Left colon (tissue), 2 donors: ENCODE measurements around the gene COPZ2. TPM values are rescaled to one million over a fixed set of nuclear protein-coding genes. Genes with fewer than 3 reads are reported as not detected.
"Not testable (repeated sequence)": the region's sequence is repeated elsewhere in the genome, so short reads cannot be mapped to it uniquely, and the experiment has no call there.

ENCODE experiments used
- ATAC-seq: fragments of 200-7000 bp; cut with Tn5 transposase; one replicate; pipeline ENCODE4 v1.9.1; 2020; ENCODE audit warnings: mild to moderate bottlenecking, moderate library complexity
- DNase-seq, 2 donors: peaks; one replicate each; pipeline ENCODE4 v3.0.0-alpha.2; 2020
- intact Hi-C, 2 donors: fragments of 100-400 bp; cut with DNase I in 1 of 2; cut with micrococcal nuclease in 1 of 2; formaldehyde crosslinking; loops; one replicate each; pipeline versions ENCODE4 v1.11.2 to v1.14.0; 2022; cut with DNase I, micrococcal nuclease
- long read RNA-seq: library from polyadenylated mRNA; unstranded; transcript quantifications from one replicate; pipeline ENCODE4 v2.0.0, GENCODE V29; 2021
- total RNA-seq, 2 donors: library from RNA; stranded (reverse); fragmentation: NEBNext Ultra II Directional; extraction: Animal tissue kit (Norgen Biotek cat#: 25700); gene quantifications; one replicate each; pipeline ENCODE4 v1.2.1, GENCODE V29; 2021
- donor health status: DM: no; HTN: no; CAD: no.
- donor health status: DM: yes; HTN: yes; CAD: no.

COPZ2 gene, protein sequence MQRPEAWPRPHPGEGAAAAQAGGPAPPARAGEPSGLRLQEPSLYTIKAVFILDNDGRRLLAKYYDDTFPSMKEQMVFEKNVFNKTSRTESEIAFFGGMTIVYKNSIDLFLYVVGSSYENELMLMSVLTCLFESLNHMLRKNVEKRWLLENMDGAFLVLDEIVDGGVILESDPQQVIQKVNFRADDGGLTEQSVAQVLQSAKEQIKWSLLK
- 1 to 10 TPM; 7.1 to 8.7 TPM for total RNA-seq
- long read RNA-seq, partial matches to known transcripts = 1 of 4 reads
- long read RNA-seq, other reads (novel, unspliced or antisense) = 0 of 4 reads

DNA sequence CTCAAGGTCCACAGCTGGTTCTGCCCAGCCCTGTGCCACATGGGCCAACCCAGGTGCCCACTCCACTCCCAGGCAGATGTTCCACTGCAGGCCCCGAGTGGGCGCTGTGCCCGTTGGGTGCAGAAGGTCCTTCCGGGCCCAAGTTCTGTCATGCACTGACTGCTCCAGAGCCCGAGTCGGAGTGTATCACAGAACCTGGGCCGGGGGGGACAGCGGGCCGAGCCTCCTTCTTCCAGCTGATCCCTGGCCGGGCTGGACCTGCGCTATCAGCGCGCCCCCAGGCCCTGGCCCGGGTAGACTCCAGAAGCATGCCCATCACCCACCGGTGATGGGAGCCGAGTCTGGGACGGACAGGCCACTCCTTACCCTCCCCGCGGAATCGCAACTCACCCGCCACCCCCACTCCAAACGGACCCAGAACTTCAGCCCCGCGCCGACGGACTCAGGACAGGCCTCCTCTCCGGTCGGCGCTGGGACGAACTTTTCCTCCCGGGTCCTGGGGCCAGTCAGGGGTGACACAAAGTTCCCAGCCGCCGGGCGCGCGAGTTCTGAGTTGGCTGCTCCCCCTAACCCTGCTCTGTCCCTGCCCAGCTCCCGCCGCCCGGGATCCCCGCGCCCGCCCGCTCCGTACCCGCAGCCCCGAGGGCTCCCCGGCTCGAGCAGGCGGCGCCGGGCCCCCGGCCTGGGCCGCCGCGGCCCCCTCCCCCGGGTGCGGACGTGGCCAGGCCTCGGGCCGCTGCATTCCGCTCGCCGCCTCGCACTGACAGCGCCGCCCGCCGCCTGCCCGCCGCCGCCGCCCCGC lies at the start of gene COPZ2:
Gene COPZ2 (minus strand): TSS at position 762 of the 802 bp plus-strand sequence. CDS start 20 bp downstream, at position 742.
- peak; percentile 67 to 74 for DNase-seq
- peak; percentile 86 for ATAC-seq
- intact Hi-C loops = loop anchor here in 1 of 2 donors (5.0 kb wide), 1 partner anchor 35 kb away; no protein-coding TSS in a partner anchor

DNA sequence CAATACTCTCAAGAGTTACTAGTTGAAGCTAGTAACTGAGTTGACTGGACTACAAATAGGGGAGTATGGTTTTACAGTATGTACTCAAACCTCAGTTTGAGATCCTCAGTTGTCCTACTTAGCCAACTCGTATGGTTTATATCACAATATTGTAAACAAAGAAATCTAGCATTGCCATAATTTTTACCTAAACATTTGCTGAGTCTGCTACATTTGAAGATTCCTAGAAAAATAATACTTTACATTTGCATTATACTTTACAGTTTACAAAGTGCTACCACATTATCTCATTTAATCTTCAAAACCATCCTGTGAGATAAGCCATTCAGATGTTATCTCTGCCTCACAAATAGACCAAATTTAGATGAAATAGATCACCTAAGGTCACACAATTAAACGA lies 47.3 kb upstream of the COPZ2 start:
- intact Hi-C loops = no loop called here
- ATAC-seq = no peak

DNA sequence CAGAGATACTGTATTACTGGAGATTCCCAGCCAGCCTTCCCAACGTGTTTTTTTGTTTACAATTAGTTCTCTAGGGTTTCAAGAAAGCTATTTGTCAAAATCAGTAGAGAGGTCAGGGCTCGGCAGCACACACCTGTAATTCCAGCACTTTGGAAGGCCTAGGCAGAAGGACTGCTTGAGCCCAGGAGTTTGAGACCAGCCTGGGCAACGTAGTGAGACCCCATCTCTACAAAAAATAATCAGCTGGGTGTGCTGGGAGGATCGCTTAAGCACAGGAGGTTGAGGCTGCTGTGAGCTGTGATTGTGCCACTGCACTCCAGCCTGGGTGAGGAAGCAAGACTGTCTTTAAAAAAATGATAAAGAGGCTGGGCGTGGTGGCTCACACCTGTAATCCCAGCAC lies 44.3 kb upstream of the COPZ2 start:
- DNase-seq (no peak), ATAC-seq (no peak)
- intact Hi-C loops = no loop called here

More for the DNA sequence above, 47.3 kb upstream of the COPZ2 start:
- no peak for DNase-seq

DNA sequence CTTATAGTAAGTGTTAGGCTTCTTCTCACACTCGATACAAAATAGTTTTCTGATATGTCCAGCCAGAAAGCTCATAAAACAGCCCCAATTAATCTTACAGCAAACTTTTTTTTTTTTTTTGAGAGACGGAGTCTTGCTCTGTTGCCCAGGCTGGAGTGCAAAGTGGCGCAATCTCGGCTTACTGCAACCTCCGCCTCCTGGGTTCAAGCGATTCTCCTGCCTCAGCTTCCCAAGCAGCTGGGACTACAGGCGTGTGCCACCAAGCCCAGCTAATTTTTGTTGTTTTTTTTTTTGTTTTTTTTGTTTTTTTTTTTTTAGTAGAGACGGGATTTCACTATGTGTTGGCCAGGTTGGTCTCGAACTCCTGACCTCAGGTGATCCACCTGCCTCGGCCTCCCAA lies 39.6 kb upstream of the COPZ2 start:
- intact Hi-C loops, ATAC-seq, DNase-seq: not testable (repeated sequence)

DNA sequence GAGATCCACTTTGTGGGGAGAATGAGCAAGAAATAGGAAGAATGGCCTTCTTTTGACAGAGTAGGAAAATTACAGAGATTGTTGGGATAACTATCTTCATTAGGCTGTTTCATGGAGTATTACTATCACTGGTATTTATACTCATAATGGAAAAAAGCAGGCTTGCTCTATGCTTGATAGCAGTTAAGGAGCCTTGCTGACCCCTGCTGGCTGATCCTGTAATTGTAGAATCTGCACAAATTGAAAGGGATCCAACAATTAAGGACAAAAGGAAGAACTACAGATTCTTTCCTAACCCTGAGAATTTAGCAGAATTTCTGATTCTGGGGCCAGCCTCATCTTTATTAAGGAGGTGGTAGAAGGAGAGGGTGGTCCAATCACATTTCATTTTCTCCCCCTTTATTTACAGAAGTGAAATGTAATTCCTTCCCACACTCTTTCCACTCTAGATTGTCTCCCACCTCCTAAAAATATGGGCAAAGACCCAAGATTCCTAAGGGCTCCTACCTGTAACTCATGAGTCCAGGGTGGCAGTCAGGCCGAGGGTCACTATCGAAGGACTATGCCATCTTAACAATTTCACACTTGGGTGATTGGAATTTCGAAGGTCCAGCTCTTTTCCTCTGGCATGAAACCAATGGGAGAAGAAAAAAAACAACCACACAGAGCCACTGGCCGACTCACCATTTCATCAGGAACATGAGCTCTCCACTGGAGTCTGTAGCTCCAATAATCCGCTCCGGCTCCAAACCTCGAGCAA lies 36.9 kb upstream of the COPZ2 start:
- intact Hi-C loops = loop anchor here (2.0 to 5.0 kb wide), 2 partner anchors 37 to 48 kb away; partner anchors contain the start of gene COPZ2 (in 1 of the 2)
- ATAC-seq = peak; percentile 83
- peak; percentile 60 to 88 for DNase-seq

DNA sequence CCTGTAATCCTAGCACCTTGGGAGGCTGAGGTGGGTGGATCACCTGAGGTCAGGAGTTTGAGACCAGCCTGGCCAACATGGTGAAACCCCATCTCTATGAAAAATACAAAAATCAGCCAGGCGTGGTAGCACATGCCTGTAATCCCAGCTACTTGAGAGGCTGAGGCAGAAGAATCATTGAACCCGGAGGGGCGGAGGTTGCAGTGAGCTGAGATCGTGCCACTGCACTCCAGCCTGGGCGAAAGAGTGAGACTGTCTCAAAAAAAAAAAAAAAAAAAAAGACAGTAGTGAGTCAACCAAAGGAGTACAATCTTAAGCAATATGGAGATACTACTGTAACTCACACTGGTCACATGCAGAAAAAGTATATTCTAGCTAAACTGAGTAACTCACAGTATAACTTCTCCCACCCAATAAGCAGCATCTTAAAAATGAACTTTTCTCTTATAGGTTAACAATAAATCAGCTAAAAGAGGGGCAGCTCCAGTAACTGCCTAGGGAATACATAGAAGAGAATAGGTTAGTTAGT lies 36.0 kb upstream of the COPZ2 start:
- intact Hi-C loops = loop anchor here (2.0 to 5.0 kb wide), 2 partner anchors 36 to 47 kb away; partner anchors contain the start of gene COPZ2 (in 1 of the 2)

DNA sequence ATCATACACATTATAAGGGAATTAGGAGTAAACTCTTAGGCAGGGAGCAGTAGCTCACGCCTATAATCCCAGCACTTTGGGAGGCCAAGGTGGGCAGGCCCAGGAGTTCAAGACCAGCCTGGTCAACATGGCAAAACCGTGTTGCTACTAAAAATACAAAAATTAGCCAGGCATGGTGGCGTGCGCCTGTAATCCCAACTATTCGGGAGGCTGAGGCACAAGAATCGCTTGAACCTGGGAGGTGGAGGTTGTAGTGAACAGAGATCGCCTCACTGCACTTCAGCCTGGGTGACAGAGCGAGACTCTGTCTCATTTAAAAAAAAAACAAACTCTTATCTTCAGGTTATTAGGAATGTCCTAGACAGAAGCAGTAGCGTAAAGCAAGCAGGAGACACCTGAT lies 35.2 kb upstream of the COPZ2 start:
- not testable (repeated sequence) for DNase-seq, ATAC-seq
- intact Hi-C loops = loop anchor here in 1 of 2 donors (5.0 kb wide), 1 partner anchor 36 kb away; the partner anchor contains the start of gene COPZ2

More for the DNA sequence above, 36.0 kb upstream of the COPZ2 start:
- not testable (repeated sequence) for DNase-seq, ATAC-seq

DNA sequence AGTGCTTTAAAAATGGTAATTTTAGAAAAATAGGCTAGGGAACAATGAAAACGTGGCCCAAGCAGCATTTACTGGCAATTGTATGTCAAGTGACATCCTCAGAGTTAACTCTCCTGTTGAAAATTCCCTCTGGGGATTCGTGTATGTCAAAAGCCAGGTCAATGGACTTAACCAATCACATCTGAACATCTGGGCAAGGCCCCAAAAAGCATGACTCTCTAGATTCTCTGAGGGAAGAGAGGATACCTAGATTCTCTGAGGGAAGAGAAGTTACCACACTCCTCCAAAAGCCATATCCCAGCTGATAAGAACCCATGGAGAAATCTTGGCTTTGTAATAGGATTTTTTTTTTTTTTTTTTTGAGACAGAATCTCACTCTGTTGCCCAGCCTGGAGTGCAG lies 34.1 kb upstream of the COPZ2 start:
- ATAC-seq (no peak), DNase-seq (no peak)
- intact Hi-C loops = loop anchor here in 1 of 2 donors (5.0 kb wide), 1 partner anchor 34 kb away; the partner anchor contains the start of gene COPZ2

DNA sequence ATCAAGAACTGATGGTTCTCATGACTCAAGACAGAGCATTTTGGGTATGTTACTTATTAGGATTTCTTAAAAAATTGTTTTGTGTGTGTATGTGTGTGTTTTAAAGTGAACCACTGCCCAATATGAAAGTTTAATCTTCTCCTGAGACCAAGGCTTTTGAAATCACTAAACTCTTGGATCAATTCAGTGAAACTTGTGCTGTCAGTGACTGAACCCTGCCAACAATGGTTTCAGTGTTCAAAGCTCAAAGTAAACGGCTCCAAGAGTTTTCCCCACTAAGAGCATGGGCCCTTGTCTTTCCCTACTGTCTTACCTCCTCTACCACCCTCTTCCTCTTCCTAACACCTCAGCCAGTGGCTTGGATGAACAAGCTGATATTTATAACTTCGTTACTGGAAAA lies 32.6 kb upstream of the COPZ2 start:
- ATAC-seq (no peak), DNase-seq (no peak)
- intact Hi-C loops = loop anchor here in 1 of 2 donors (5.0 kb wide), 1 partner anchor 33 kb away; the partner anchor contains the start of gene COPZ2

DNA sequence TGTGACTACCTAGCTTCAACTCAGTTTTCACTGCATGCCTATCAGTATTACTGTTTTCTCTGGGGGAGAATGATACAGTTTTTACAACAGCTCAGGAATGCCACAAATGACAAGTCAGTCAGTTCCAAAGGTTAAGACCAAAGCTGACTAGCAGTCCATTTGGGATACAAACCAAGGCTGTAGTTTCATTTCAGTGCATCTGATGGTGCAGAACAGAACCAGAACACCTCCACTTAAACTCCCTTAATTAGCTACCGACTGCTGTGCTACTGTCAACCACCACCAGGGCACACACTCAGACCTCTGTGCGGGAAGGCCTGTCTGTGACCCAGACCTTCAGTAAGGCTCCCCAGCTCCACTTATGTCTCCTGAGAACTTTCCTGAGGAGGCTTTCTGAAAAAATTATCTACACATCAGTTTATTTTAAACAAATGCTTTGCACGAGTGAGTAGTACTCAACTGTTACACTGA lies 30.9 kb upstream of the COPZ2 start:
- peak; percentile 67 for ATAC-seq
- intact Hi-C loops = no loop called here
- DNase-seq = no peak

DNA sequence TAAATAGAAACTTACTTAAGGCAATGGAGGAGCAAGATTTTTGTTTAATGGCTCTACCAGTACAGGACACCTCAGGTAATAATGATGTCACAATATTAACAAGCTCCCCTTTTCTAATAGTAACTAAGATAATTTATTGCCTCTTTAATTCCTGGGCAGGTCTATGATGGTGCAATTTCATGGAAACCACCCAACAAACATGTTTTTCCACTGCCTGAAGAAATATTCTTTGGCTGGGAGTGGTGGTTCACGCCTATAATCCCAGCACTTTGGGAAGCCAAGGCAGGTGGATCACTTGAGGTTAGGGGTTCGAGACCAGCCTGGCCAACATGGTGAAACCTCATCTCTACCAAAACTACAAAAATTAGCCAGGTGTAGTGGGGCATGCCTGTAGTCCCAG lies 30.2 kb upstream of the COPZ2 start:
- ATAC-seq, intact Hi-C loops: not testable (repeated sequence)

DNA sequence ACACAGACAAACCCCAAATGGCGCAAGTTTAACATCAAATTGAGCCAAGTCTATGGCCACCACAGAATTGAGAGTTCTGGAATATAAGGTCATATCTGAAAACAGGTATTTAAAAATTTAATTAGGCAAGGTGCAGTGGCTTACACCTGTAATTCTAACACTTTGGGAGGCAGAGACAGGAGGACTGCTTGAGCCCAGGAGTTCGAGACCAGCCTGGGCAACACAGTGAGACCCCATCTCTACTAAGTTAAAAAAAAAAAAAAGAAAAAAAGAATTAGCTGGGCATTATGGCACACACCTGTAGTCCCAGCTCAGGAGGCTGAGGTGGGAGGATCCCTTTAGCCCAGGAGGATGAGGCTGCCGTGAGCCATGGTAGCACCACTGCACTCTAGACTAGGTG lies 29.6 kb upstream of the COPZ2 start:
- intact Hi-C loops = no loop called here
- DNase-seq (no peak), ATAC-seq (no peak)

More for the DNA sequence above, 30.2 kb upstream of the COPZ2 start:
- DNase-seq = not testable (repeated sequence)

DNA sequence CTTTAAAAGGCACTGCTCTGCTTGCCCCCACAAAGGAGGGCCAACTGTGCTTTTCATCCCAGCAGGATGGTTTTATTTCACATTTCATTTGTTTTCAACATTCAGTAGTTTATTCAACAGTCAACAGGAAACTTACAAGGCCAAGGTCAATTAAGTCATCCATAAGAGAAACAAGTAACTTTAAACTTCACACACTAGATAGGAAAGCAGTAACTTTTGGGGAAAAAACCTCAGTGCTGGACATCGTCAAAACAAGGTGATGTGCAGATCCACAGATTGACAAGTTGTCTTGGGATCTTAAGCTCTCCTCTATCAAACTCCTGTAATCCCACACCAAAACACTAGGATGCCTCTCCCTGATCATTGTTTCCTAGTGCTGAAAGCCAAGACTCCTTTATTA lies 29.1 kb upstream of the COPZ2 start:
- DNase-seq = no peak
- intact Hi-C loops = no loop called here

DNA sequence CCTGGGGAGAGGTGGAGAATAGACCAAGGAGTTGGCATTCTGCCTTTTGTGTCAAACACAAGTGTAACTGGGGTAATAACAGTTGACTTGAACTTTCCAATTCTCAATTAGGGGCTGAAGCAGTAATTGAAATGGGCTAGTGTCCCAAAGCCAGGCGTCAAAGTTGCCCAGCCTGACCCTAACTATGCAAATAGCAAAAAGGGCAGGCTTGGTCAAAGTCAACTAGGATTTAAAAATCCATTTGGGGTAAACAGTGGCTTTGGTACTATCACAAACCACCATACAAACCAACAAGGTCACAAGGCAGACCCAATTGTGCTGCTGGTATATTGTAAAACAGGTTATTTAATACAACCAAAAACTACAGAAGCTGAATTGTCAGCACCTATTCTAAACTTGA lies 28.6 kb upstream of the COPZ2 start:
- no peak for ATAC-seq
- intact Hi-C loops = no loop called here
- DNase-seq = no peak

More for the DNA sequence above, 29.1 kb upstream of the COPZ2 start:
- ATAC-seq = no peak

DNA sequence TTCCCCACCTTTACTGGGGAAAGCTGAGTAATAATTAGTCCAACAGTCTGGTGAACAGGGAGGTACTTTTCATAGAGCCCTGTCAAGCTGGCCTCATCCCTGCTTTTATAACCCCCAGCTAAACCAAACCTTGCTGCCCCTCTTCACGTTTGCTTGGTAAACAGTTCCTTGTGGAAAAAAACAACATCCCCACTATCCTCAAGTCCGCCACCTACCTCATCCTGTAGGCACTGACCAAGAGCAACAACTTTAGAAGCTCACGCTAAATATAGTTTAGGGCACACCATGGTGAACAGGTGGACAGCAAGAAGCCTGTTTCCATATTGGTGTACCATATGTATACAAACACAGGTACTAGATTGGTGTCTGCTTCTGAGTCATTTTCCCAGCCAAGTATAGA lies 27.0 kb upstream of the COPZ2 start:
- DNase-seq (no peak), ATAC-seq (no peak)
- intact Hi-C loops = no loop called here

DNA sequence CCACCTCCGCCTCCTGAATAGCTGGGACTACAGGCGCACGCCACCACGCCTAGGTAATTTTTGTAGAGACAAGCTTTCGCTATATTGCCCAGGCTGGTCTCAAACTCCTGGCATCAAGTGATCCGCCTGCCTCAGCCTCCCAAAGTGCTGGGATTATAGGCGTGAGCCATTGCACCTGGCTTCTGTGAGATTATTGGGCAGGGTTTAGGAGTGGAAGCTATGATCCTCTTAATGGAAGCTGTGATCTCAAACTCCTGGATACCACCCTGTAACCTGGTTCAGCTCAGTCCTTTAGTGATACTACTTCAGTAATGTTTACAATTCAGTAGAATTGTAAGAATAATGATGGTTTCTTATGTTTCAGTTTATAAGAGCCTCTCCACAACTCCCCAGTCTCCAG lies 24.7 kb upstream of the COPZ2 start:
- intact Hi-C loops = no loop called here
- no peak for DNase-seq

DNA sequence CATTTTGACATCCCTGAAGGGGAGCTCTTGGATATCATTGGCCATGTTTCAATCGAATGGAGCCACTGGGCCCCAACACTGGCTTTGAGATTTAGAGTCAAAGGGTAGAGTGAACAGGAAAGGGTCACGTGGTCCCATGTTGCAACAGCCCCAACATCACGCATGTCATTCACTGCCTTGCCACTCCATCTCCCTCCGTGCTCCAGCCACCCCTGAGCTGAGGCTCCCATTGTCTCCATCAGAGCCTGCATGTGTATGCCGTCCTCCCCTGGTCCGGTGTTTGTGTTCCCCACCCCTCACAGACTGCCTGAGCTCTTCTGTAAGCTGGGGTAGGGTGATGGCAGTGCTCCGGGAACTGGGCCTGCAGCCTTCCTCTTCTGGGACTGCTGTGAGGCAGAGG lies 22.7 kb upstream of the COPZ2 start:
- ATAC-seq (no peak), DNase-seq (no peak)
- intact Hi-C loops = no loop called here

More for the DNA sequence above, 24.7 kb upstream of the COPZ2 start:
- ATAC-seq = no peak

DNA sequence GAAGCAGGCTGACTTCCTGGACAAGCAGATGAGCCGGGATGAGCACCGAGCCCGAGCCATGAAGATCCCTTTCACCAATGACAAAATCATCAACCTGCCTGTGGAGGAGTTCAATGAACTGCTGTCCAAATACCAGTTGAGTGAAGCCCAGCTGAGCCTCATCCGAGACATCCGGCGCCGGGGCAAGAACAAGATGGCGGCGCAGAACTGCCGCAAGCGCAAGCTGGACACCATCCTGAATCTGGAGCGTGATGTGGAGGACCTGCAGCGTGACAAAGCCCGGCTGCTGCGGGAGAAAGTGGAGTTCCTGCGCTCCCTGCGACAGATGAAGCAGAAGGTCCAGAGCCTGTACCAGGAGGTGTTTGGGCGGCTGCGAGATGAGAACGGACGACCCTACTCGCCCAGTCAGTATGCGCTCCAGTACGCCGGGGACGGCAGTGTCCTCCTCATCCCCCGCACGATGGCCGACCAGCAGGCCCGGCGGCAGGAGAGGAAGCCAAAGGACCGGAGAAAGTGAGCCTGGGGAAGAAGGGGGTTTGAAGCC lies 21.6 kb upstream of the COPZ2 start:
- ATAC-seq = no peak
- intact Hi-C loops = no loop called here

More for the DNA sequence above, 21.6 kb upstream of the COPZ2 start:
- no peak for DNase-seq
